GM12878 (cell line): ENCODE results near the gene FETUB. TPM values are rescaled to one million over a fixed set of nuclear protein-coding genes. Genes with fewer than 3 reads are reported as not detected.

Experiments used
- ATAC-seq: fragments of 200-7000 bp; cut with Tn5 transposase; 3 replicates; pipeline ENCODE4 v1.9.1; 2020; ENCODE audit warnings: mild to moderate bottlenecking, moderate library complexity
- BruUV-seq: library from RNA; stranded (reverse); fragments of 400-500 nt; replicated peaks from 2 replicates; lab custom pipeline; 2021; lab: Mats Ljungman, UMichigan
- CTCF ChIA-PET: fragments of 300-600 bp; sonication (Branson Sonifier 250); formaldehyde crosslinking; extraction: SDS; loops from one replicate; lab custom pipeline; 2021; ENCODE audit warnings: inconsistent platforms; lab: Yijun Ruan, JAX
- POLR2A ChIA-PET: fragments of 350-600 bp; formaldehyde crosslinking; extraction: SDS; loops from one replicate; lab custom pipeline; 2021; ENCODE audit warnings: inconsistent platforms; lab: Charles Lee
- RAD21 ChIA-PET: fragments of 300-600 bp; sonication (Branson Sonifier 250); formaldehyde crosslinking; loops from one replicate; lab custom pipeline; 2023; ENCODE audit warnings: antibody characterized with exemption; ENCODE audit not compliant: unreplicated experiment; lab: Charles Lee
- SMC1A ChIA-PET: fragments of 300-600 bp; sonication (Branson Sonifier 250); formaldehyde crosslinking; loops from one replicate; lab custom pipeline; 2023; ENCODE audit not compliant: unreplicated experiment, uncharacterized antibody; lab: Charles Lee
- DNase-seq: peaks from one replicate; pipeline ENCODE4 v3.0.0-alpha.2; 2011; ENCODE audit warnings: low read depth, low spot score
- FAIRE-seq: peaks from 3 replicates; lab custom pipeline; 2011; peaks lifted over from hg19 to GRCh38; lab: Jason Lieb, UNC
- H2AFZ ChIP-seq: 2 replicates; pipeline ENCODE4 v1.6.0; 2011; ENCODE audit warnings: low read depth, low read length, control low read depth; ENCODE audit not compliant: control insufficient read depth
- H3K27ac ChIP-seq: 2 replicates; pipeline ENCODE4 v1.5.1; 2011; ENCODE audit warnings: control low read depth; ENCODE audit not compliant: control insufficient read depth, insufficient read depth
- H3K27me3 ChIP-seq, 2 experiments: replicated peaks in 1 of 2; 2 replicates each; pipeline versions ENCODE4 v1.6.0 to v1.6.1; 2011; ENCODE audit warnings: low read length in 1 of 2; ENCODE audit not compliant: control insufficient read depth in 2 of 2, insufficient read depth in 2 of 2
- H3K36me3 ChIP-seq, 2 experiments: 2 replicates each; pipeline ENCODE4 v1.5.1; 2011; ENCODE audit warnings: low read length in 1 of 2; ENCODE audit not compliant: control insufficient read depth in 2 of 2, insufficient read depth in 2 of 2
- H3K4me1 ChIP-seq: 2 replicates; pipeline ENCODE4 v1.6.1; 2011; ENCODE audit warnings: mild to moderate bottlenecking, low read length, moderate library complexity, mixed read lengths; ENCODE audit not compliant: control insufficient read depth, insufficient read depth
- H3K4me2 ChIP-seq: 2 replicates; pipeline ENCODE4 v1.6.0; 2011; ENCODE audit warnings: control low read depth; ENCODE audit not compliant: control insufficient read depth, insufficient read depth
- H3K4me3 ChIP-seq: fragments of 200-600 bp; sonication (generic); 2 replicates; pipeline ENCODE4 v1.5.1; 2016
- H3K79me2 ChIP-seq: 2 replicates; pipeline ENCODE4 v1.6.0; 2011; ENCODE audit warnings: low read length; ENCODE audit not compliant: control insufficient read depth, insufficient read depth
- H3K9ac ChIP-seq: 2 replicates; pipeline ENCODE4 v1.8.0; 2011; ENCODE audit warnings: low read length, control low read depth, mixed read lengths; ENCODE audit not compliant: control insufficient read depth, insufficient read depth
- H3K9me3 ChIP-seq: replicated peaks from 3 replicates; pipeline ENCODE4 v1.5.1; 2011; ENCODE audit warnings: mild to moderate bottlenecking, low read length; ENCODE audit not compliant: control insufficient read depth, insufficient read depth
- H4K20me1 ChIP-seq: 2 replicates; pipeline ENCODE4 v1.6.0; 2011; ENCODE audit not compliant: control insufficient read depth, insufficient read depth
- CREM ChIP-seq: IDR thresholded peaks from 2 replicates; pipeline ENCODE4 v1.6.1; 2014; ENCODE audit warnings: antibody characterized with exemption, low read depth
- CTCF ChIP-seq, 3 experiments: IDR thresholded peaks in 2 of 3; conservative IDR thresholded peaks in 1 of 3; 2 replicates each; pipeline ENCODE4 v1.5.1; 2011; ENCODE audit warnings: low read depth in 3 of 3, low read length in 3 of 3, mild to moderate bottlenecking in 3 of 3, control low read depth in 2 of 3, moderate library complexity in 2 of 3, inconsistent platforms in 1 of 3, mixed read lengths in 1 of 3; ENCODE audit not compliant: control insufficient read depth in 2 of 3, insufficient read depth in 1 of 3; ENCODE audit errors: extremely low read depth in 1 of 3
- MEF2A ChIP-seq: IDR thresholded peaks from 2 replicates; pipeline ENCODE4 v1.6.1; 2011; ENCODE audit warnings: low read depth, mild to moderate bottlenecking, low read length, moderate library complexity; ENCODE audit not compliant: insufficient read depth
- NR2C2 ChIP-seq: IDR thresholded peaks from 2 replicates; pipeline ENCODE4 v1.6.1; 2011; ENCODE audit warnings: borderline replicate concordance, low read depth; ENCODE audit not compliant: control insufficient read depth, insufficient read length
- RAD21 ChIP-seq: IDR thresholded peaks from 2 replicates; pipeline ENCODE4 v1.6.1; 2011; ENCODE audit warnings: mild to moderate bottlenecking, low read depth, low read length, moderate library complexity; ENCODE audit not compliant: insufficient read depth
- RUNX3 ChIP-seq: IDR thresholded peaks from 2 replicates; pipeline ENCODE4 v1.6.1; 2012; ENCODE audit warnings: low read length, inconsistent platforms
- TCF12 ChIP-seq: IDR thresholded peaks from 2 replicates; pipeline ENCODE4 v1.6.1; 2011; ENCODE audit warnings: low read depth, mild to moderate bottlenecking, low read length
- ZNF207 ChIP-seq: fragments of 450-650 bp; IDR thresholded peaks from 2 replicates; pipeline ENCODE4 v1.6.1; 2014; ENCODE audit warnings: antibody characterized with exemption, mild to moderate bottlenecking, borderline replicate concordance
- WGBS: methylation state at CpG from one replicate; pipeline ENCODE4 v1.1.6; 2016; ENCODE audit warnings: low lambda C conversion rate; ENCODE audit not compliant: insufficient replicate concordance, insufficient coverage; ENCODE audit errors: missing lambda C conversion rate; 5-methylcytosine and 5-hydroxymethylcytosine counted together
- in situ Hi-C: fragments of 300-500 bp; cut with MboI; formaldehyde crosslinking; loops from 9 replicates; pipeline ENCODE4 v1.14.3; 2018; ENCODE audit warnings: mixed read lengths
- intact Hi-C: fragments of 100-400 bp; cut with micrococcal nuclease; formaldehyde crosslinking; loops from one replicate; pipeline ENCODE4 v1.14.2; 2022; ENCODE audit not compliant: unreplicated experiment
- polyA plus RNA-seq, 11 experiments: library from polyadenylated mRNA; depleted of rRNA in 4 of 11; unstranded in 6 of 11; stranded (reverse) in 5 of 11; fragments of >200 nt; fragmentation: Nextera tagmentation in 4 of 11; fragmentation: Illumina TruSeq in 1 of 11; extraction: Ambion mirVana in 4 of 11; extraction: Trizol in 1 of 11; gene quantifications; 1 replicate in 1 of 11; 2 replicates in 10 of 11; pipeline versions ENCODE4 v1.2.1 to v1.2.3, GENCODE V29; 2011 to 2016; ENCODE audit warnings: inconsistent platforms in 2 of 11, missing spikeins in 2 of 11, low read depth in 1 of 11
- total RNA-seq, 4 experiments: library from RNA; depleted of rRNA in 3 of 4; stranded (reverse); fragments of >200 nt in 3 of 4; fragmentation: Illumina TruSeq in 1 of 4; extraction: Trizol in 1 of 4; gene quantifications; 2 replicates each; pipeline versions ENCODE4 v1.2.1 to v1.2.3, GENCODE V29; 2013 to 2021
- TF ChIP-seq, protein P1 (sequence below): IDR thresholded peaks from 2 replicates; pipeline ENCODE4 v1.6.1; 2011; ENCODE audit warnings: mild to moderate bottlenecking, low read depth, low read length, moderate library complexity; ENCODE audit not compliant: insufficient replicate concordance
- TF ChIP-seq, protein P2 (sequence below): IDR thresholded peaks from 2 replicates; pipeline ENCODE4 v1.6.1; 2011; ENCODE audit warnings: low read depth, low read length, improper control_type of control experiment, borderline replicate concordance

Gene FETUB
- total and polyA plus RNA-seq, 10 of the 15 experiments (the other 5 are each of a cell fraction or from before 2014, with no cell fraction given) = not detected

DNA sequence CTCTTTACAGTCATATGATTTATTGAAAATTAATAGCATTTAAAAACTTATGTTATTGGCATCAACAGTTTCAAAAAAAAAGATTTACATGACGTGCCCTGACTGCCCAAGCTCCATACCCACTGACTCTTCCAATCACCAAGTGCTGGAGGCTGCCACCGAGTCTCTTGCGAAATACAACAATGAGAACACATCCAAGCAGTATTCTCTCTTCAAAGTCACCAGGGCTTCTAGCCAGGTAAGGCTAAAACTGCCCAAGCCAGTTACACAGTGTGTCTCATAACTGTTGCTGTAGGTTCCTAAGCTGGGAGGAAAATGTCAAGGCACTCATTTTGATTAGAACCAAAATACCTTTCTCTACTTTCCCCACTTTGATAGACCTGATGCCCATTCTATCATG is 4.5 kb downstream of the FETUB start:
- RAD21 ChIA-PET = no interaction called here
- CTCF ChIA-PET = interaction anchor here (2.2 kb wide), 1 partner anchor 29 kb away, joined by 6 read pairs; no protein-coding TSS in a partner anchor
- H3K4me2 ChIP-seq = no peak overlapping the region
- in situ Hi-C loops (no loop called here), intact Hi-C loops (no loop called here)
- SMC1A ChIA-PET = no interaction called here
- BruUV-seq = no TSS peak
- WGBS = 58% methylated on average over 3 of the region's 3 CpGs
- no peak overlapping the region for H3K4me3 ChIP-seq
- POLR2A ChIA-PET = no interaction called here
- H3K9me3 ChIP-seq = no peaks in the 10 kb centered on the region
- no peak overlapping the region for H3K9ac ChIP-seq
- no peaks in the 10 kb centered on the region for H3K36me3 ChIP-seq
- H3K27me3 ChIP-seq = no peaks in the 10 kb centered on the region; a peak in 1 of 4 replicates
- no peaks in the 10 kb centered on the region for H4K20me1 ChIP-seq
- TF ChIP-seq MEF2A (no peak), TCF12 (no peak), NR2C2 (no peak), CREM (no peak), RAD21 (no peak)
- TF ChIP-seq, protein P1, sequence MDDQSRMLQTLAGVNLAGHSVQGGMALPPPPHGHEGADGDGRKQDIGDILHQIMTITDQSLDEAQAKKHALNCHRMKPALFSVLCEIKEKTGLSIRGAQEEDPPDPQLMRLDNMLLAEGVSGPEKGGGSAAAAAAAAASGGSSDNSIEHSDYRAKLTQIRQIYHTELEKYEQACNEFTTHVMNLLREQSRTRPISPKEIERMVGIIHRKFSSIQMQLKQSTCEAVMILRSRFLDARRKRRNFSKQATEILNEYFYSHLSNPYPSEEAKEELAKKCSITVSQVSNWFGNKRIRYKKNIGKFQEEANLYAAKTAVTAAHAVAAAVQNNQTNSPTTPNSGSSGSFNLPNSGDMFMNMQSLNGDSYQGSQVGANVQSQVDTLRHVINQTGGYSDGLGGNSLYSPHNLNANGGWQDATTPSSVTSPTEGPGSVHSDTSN = no peak
- no peak overlapping the region for H2AFZ ChIP-seq
- no peaks in the 10 kb centered on the region for H3K4me1 ChIP-seq
- no peak for FAIRE-seq
- no peaks in the 10 kb centered on the region for H3K79me2 ChIP-seq
- no peak for ATAC-seq
- H3K27ac ChIP-seq = no peak overlapping the region
- no peak for DNase-seq

DNA sequence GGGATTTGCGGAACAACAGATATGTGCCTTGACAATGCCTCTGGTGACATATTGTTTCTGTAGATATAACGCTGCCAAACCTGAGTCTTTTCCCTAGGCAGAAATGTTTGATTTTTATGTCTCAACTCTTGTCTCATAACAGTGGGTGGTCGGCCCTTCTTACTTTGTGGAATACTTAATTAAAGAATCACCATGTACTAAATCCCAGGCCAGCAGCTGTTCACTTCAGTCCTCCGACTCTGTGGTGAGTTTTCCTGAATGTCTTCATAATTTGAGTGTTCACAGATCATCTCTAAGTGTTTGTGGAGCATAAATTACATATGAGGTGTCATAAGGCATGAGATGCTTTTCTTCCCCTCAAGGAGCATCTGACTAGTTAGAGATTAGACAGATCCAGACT is 5.9 kb downstream of the FETUB start:
- FAIRE-seq (no peak), ATAC-seq (no peak), DNase-seq (no peak)
- Histone ChIP-seq H3K4me1 (no peaks in the 10 kb centered on the region), H3K4me2 (no peak overlapping the region), H3K79me2 (no peaks in the 10 kb centered on the region), H3K36me3 (no peaks in the 10 kb centered on the region), H3K4me3 (no peak overlapping the region), H3K9ac (no peak overlapping the region), H3K27ac (no peak overlapping the region), H4K20me1 (no peaks in the 10 kb centered on the region), H3K9me3 (no peaks in the 10 kb centered on the region), H2AFZ (no peak overlapping the region), H3K27me3 (no peaks in the 10 kb centered on the region; a peak in 1 of 4 replicates)
- ChIA-PET RAD21 (no interaction called here), POLR2A (no interaction called here), SMC1A (no interaction called here), CTCF (no interaction called here)
- BruUV-seq = no TSS peak
- TF ChIP-seq ZNF207 = no peak
- no peak for TF ChIP-seq CTCF (IDR thresholded peaks at IDR 0.05 in 2 of 3, conservative IDR thresholded peaks at IDR 0.05 in 1 of 3; ENCODE audit: control insufficient read depth in 2 of 3, extremely low read depth in 1 of 3, insufficient read depth in 1 of 3, low read depth in 3 of 3, low read length in 3 of 3)
- no peak for TF ChIP-seq RUNX3
- TF ChIP-seq, protein P2, sequence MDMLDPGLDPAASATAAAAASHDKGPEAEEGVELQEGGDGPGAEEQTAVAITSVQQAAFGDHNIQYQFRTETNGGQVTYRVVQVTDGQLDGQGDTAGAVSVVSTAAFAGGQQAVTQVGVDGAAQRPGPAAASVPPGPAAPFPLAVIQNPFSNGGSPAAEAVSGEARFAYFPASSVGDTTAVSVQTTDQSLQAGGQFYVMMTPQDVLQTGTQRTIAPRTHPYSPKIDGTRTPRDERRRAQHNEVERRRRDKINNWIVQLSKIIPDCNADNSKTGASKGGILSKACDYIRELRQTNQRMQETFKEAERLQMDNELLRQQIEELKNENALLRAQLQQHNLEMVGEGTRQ = no peak
- in situ Hi-C loops (no loop called here), intact Hi-C loops (no loop called here)
- WGBS = 71% methylated on average over 4 of the region's 4 CpGs
